Stimulated activated CD8-positive, alpha-beta memory T cell treated with anti-CD3 and anti-CD28 coated beads, Interleukin-4, amount 100 ng/mL, for 1 hour (primary cell): Measurements from ENCODE around the gene UBE2G2.

Source experiments
- DNase-seq, 2 donors: peaks; one replicate each; pipeline ENCODE4 v3.0.0-alpha.2; 2020; ENCODE audit warnings: low read depth in 2 of 2, low spot score in 1 of 2

The UBE2G2 gene

DNA sequence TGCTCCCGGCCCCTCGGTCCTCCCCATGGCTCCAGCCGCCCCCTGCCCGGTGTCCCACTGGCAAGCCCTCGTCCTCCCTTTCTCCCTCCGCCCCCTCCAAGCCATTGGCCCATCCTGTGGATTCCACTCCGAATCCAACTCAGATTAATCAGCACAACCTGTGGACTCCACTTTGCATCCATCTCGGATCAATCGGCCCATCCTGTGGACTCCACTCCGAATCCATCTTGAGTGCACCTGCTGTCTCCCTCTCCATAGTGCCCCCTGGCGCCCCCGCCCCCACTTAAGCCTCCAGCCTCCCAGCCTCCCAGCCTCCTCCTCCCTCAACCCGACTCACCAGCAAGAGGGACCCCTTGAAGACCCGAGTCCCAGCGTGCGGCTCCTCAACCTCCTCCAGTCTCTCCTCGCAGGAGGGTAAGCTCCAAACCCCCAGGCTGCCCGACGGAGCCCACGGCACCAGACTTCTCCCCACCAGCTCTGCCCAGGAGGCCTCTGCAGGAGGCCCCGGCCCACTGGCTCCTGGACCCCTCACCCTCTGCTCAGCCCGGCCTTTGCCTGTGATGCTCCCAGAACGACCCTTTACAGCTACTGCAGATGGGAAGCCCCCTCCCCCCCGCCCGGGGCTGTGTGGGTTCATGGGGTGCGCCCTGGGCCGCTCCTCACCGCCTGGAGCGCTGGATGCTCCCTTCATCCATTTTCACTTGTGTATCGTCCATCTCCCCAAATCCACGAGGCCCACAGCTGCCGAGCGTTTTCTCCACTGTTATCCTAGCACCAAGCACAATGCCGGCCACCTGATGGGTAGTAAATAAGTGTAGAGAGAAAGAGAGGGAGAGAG, 49.6 kb downstream of the UBE2G2 start:
- no peak for DNase-seq

GRCh38 chr21:44751186-44751798, 50.3 kb downstream of the UBE2G2 start:
- DNase-seq = no peak

DNA sequence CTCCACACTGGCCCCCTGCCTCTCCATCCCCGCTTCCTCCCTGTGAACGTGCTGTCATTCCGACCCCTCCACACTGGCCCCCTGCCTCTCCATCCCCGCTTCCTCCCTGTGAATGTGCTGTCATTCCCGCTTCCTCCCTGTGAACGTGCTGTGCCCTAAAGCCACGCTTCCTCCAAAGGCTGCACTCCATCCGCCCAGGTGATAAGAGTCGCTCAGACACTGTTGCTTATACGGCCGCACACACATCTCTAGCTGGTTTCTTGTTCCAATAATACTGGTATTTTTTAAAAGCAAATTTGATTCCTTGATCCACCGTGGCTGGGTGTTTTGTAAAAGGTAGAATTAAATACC, 51.0 kb downstream of the UBE2G2 start:
- DNase-seq = no peak

- no peak for DNase-seq
Measured at GRCh38 chr21:44749759-44750674, 51.6 kb downstream of the UBE2G2 start.

- DNase-seq = no peak
Measured at GRCh38 chr21:44749116-44749758, 52.4 kb downstream of the UBE2G2 start.

DNA sequence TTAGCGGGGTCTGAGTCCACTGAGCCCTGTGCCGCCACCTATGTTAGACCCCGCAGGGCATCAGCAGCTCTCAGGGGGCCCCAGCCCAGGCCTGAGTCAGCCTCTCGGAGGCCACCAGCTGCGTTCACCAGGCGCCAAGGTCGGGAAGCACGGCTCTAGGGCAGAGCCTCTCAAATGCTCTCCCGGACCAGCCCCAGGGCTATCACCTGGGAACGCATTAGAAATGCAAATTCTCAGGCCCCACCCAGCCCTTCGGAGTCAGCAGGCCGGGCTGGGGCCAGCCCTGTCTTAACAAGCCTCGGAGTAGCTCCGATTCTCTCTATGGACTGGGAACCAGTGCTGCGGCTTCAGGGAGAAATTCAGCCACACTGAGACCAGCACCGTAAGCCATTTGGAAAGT, 53.0 kb downstream of the UBE2G2 start:
- DNase-seq = no peak

DNA sequence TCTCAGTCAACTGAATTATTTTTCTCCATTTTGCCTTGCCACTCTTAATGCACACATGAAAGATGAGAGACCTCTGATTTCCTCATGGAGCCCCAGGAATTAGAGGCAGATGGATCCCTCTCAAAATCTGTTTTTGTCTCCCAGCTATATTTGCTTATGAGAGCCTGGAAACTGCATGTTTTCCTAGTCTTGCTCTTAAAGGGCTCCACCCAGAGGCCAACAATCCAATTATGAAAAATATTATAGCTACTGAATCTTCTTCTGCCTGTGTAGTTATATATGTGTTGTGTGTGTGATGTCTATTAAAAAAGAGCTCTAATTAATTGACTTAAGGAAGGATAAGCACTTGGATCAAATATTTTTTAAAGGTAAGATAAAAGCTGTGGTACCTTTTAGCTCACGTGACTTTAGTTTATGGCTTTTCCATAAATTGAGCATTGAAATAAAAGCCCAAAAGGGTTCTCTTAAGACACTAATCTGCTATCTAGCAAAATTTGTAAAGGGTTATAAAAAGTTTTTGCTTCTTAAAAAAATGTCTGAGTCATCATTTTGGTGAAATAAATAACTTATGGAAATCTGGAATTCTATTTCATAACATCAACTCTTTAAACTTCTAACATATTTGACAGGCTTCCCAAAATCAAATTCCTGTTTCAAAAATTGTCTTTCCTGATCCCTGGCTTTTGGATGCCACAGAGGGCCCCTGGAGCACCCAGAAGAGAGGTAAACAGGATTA, 59.0 kb downstream of the UBE2G2 start:
- DNase-seq = no peak

- no peak for DNase-seq
Measured at GRCh38 chr21:44741921-44742320, 59.7 kb downstream of the UBE2G2 start.

DNA sequence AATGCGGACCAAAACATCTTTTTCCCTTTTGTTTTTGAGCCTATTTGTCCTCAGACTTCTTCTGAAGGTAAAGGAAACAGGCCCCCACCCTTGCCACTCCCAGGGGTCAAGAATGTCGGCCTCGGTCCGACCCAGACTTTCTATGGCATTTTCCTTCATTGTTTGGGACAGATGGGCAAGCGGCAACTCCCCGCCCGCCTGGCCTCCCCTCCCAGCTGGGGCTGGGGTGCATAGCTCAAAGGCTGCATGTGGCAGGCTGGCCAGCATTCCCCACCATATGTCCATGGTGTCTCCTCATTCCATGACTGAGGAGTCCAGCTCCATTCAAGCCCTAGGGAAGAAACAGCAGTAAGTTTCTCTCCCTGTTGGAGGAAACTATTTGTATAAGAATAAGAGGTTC, 60.9 kb downstream of the UBE2G2 start:
- no peak for DNase-seq

DNA sequence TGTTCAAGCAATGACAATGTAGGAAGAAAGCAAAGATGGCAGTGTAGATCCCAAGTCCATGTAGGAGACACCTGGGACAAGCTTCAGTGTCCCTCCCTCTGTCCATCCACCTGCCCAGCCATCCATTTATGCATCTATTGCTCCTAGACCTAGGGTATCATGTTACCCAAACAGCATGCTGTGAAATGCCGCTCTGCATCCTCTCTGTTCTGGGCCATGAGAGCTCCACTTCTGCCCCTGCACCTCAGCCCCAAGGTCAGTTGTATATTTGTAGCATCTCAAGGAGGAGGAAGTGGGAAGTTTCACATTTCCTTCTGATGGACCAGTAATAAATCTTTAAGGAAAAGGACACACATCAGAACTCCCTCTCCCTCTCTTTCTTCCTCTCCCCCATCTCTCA, 62.3 kb downstream of the UBE2G2 start:
- DNase-seq = no peak

GRCh38 chr21:44738621-44739020, 63.0 kb downstream of the UBE2G2 start:
- DNase-seq = no peak

DNA sequence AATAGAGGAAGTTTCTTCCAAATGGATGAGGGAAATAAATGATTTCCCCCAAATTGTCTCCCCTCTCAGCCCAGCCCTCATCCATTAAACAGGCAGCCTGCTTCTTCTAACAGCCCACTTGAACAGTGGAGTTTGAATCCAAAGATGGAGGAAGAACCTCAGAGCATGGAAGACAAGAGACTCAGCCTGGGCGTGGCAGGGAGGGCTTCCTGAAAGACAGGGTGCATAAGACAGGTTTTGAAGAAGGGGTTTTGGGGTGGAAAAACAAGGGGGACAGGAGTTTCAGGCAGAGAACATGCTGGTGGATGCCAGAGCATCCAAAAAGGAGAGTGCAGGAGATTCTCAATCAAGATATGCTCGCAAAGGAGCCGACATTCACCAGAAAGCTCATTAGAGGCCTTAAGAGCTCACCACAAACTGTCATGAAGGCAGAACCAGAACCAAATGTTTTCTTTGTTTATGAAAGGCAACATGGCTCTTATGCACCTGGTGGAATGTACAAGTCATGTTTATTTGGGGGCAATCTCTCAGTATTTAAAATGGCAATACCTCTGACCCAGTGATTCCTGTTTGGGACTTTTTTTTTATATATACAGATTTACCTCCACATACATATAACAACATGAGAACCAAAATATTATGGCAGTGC, 63.8 kb downstream of the UBE2G2 start:
- no peak for DNase-seq

GRCh38 chr21:44736291-44737004, 65.2 kb downstream of the UBE2G2 start:
- no peak for DNase-seq

GRCh38 chr21:44735821-44736220, 65.8 kb downstream of the UBE2G2 start:
- DNase-seq = no peak

DNA sequence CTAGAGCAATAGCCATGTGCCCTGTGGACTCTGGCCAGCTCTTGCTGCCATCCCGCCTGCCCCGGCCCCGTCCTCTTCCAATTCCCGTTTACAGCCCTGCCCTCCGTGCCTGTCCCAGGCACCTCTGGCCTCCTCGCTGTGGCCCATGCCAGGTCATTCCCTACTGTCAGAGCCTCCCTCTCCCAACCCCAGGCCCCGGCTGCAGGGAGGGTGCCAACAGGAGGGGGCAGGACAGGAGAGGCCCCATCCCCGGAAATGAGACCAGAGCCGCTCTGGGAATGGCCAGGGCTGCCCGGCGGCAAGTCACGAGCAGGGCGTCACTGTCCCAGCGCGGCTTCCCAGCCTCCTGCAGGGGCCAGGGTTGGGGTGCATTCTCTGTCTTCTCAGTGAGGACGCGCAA, 66.8 kb downstream of the UBE2G2 start:
- no peak for DNase-seq

- no peak for DNase-seq
Measured at GRCh38 chr21:44734026-44734745, 67.4 kb downstream of the UBE2G2 start.

DNA sequence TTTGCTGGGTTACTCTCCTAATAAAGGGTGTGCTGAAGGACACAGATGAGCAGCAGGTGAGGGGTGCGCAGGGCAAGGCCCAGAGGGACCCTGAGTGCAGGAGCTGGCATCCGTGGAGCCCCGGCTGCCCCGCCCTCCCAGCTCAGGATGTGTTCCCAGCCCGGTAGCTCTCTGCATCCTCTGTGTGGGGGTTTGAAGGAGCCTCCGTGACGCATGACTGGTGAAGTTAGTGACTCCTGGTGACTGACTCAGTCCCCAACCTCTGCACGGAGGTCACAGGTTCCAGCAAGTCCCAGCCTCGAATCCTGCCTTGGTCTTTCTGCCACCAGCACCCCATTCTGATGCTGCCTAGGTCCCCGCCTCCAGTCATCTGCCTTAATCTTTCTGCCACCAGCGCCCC, 68.7 kb downstream of the UBE2G2 start:
- no peak for DNase-seq

GRCh38 chr21:44732263-44732662, 69.4 kb downstream of the UBE2G2 start:
- no peak for DNase-seq
